Naive thymus-derived CD4-positive, alpha-beta T cell (primary cell): Measurements from ENCODE around the gene CNTRL. TPM values are rescaled to one million over a fixed set of nuclear protein-coding genes. Genes with fewer than 3 reads are reported as not detected.

Experiments used
- ATAC-seq: fragments of 150-1000 bp; cut with Tn5 transposase; 2 replicates; pipeline ENCODE4 v1.10.0; 2021; ENCODE audit warnings: mild to moderate bottlenecking, moderate library complexity
- CTCF ChIA-PET: fragments of 350-600 bp; sonication (Branson Sonifier 250); formaldehyde crosslinking; loops from one replicate; lab custom pipeline; 2021; ENCODE audit warnings: antibody characterized with exemption; lab: Charles Lee
- POLR2A ChIA-PET: fragments of 350-600 bp; sonication (Branson Sonifier 250); formaldehyde crosslinking; loops from one replicate; lab custom pipeline; 2021; ENCODE audit warnings: antibody characterized with exemption, inconsistent platforms; lab: Charles Lee
- DNase-seq, 9 donors: peaks; one replicate each; pipeline versions ENCODE4 v3.0.0 to v3.0.0-alpha.2; 2020 to 2022; ENCODE audit warnings: mixed read lengths in 1 of 9
- H3K27ac ChIP-seq: one replicate; pipeline ENCODE4 v1.7.0; 2013; ENCODE audit warnings: mild to moderate bottlenecking, low read depth, low read length, moderate library complexity
- H3K27me3 ChIP-seq, 2 donors: one replicate each; pipeline ENCODE4 v1.7.0; 2013; ENCODE audit warnings: low read length in 2 of 2, mild to moderate bottlenecking in 2 of 2, moderate library complexity in 2 of 2; ENCODE audit not compliant: control insufficient read depth in 2 of 2, insufficient read depth in 2 of 2
- H3K36me3 ChIP-seq, 3 experiments: 1 replicate in 2 of 3; 2 replicates in 1 of 3; pipeline ENCODE4 v1.7.0; 2013; ENCODE audit warnings: low read length in 3 of 3, mild to moderate bottlenecking in 3 of 3, moderate library complexity in 1 of 3; ENCODE audit not compliant: insufficient read depth in 3 of 3, control insufficient read depth in 2 of 3
- H3K4me1 ChIP-seq, 2 donors: one replicate each; pipeline ENCODE4 v1.7.0; 2013; ENCODE audit warnings: low read length in 2 of 2, mild to moderate bottlenecking in 2 of 2, moderate library complexity in 1 of 2; ENCODE audit not compliant: control insufficient read depth in 2 of 2, insufficient read depth in 2 of 2
- H3K4me3 ChIP-seq: 2 replicates; pipeline ENCODE4 v1.7.0; 2013; ENCODE audit warnings: mild to moderate bottlenecking, low read length
- H3K9me3 ChIP-seq, 3 experiments: 1 replicate in 2 of 3; 2 replicates in 1 of 3; pipeline ENCODE4 v1.7.0; 2013; ENCODE audit warnings: low read length in 3 of 3; ENCODE audit not compliant: control insufficient read depth in 2 of 3
- H3K27ac Mint-ChIP-seq, 9 donors: one replicate each; pipeline ENCODE4 v1.8.0; 2020 to 2022; ENCODE audit warnings: mixed read lengths in 9 of 9, mild to moderate bottlenecking in 8 of 9, moderate library complexity in 5 of 9, inconsistent platforms in 2 of 9
- H3K27me3 Mint-ChIP-seq, 5 donors: one replicate each; pipeline ENCODE4 v1.8.0; 2021 to 2022; ENCODE audit warnings: mixed read lengths in 5 of 5, mild to moderate bottlenecking in 1 of 5
- H3K36me3 Mint-ChIP-seq, 5 donors: one replicate each; pipeline ENCODE4 v1.8.0; 2020 to 2022; ENCODE audit warnings: mixed read lengths in 5 of 5, mild to moderate bottlenecking in 3 of 5, inconsistent platforms in 1 of 5
- H3K4me1 Mint-ChIP-seq, 7 donors: one replicate each; pipeline ENCODE4 v1.8.0; 2020 to 2022; ENCODE audit warnings: mixed read lengths in 7 of 7, mild to moderate bottlenecking in 3 of 7, inconsistent platforms in 1 of 7
- H3K4me3 Mint-ChIP-seq, 10 donors: one replicate each; pipeline ENCODE4 v1.8.0; 2020 to 2022; ENCODE audit warnings: mild to moderate bottlenecking in 10 of 10, mixed read lengths in 10 of 10, moderate library complexity in 6 of 10, inconsistent platforms in 2 of 10
- H3K9me3 Mint-ChIP-seq, 11 donors: one replicate each; pipeline ENCODE4 v1.8.0; 2020 to 2022; ENCODE audit warnings: mixed read lengths in 11 of 11, mild to moderate bottlenecking in 4 of 11, inconsistent platforms in 1 of 11, moderate library complexity in 1 of 11
- intact Hi-C, 2 donors: fragments of 100-400 bp; cut with micrococcal nuclease; formaldehyde crosslinking; loops; one replicate each; pipeline ENCODE4 v1.15.1; 2023
- polyA plus RNA-seq, 2 donors: library from polyadenylated mRNA; unstranded; fragments of 300-500 nt; fragmentation: Illumina TruSeq; gene quantifications; one replicate each; pipeline ENCODE4 v1.2.3, GENCODE V29; 2021
- total RNA-seq, 6 experiments: library from RNA in 5 of 6; stranded (reverse) in 5 of 6; gene quantifications; 1 replicate in 5 of 6; 2 replicates in 1 of 6; pipeline ENCODE4 v1.2.3 and lab custom pipeline; 2021 to 2026

The CNTRL gene
- total and polyA plus RNA-seq, 7 experiments from 2014 or later, result 14.4 to 131 (median 81.6) TPM

DNA sequence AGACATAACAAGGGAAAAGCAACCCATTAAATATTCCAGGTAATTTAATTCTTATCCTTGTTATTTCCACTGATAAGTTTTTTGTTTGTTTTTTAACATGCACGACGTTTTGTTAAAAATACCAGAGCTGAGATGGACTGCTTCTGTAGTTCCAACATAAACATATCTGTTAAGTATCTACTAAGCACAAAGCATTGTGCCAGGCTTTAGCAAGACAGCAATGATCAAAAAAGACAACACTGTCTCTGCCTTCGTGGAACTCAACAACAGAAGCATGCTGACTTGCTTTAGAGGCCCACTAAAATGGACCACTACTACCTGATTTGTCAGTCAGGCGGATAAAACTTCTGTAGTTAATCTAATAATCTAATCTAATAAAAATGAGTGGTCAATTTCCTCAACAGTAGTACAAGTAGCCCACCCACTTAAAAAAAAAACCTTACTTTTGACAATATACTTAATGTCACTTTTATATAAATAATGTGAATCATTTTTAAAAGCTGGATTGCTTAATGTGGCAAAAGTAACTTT is 123.8 kb downstream of the CNTRL start:
- Mint-ChIP-seq H3K27ac (peak overlapping the region in 6 of 9 donors; percentile 30 to 95 (median 69)), H3K36me3 (peaks cover 0 to 5% (median 0%) of the 10 kb centered on the region in 5 donors), H3K4me3 (peak overlapping the region; percentile 16 to 96 (median 91)), H3K27me3 (peaks cover 0 to 3% (median 0%) of the 10 kb centered on the region in 5 donors), H3K4me1 (peaks cover 58 to 80% (median 75%) of the 10 kb centered on the region in 7 donors), H3K9me3 (peaks cover 0 to 5% (median 0%) of the 10 kb centered on the region in 11 donors)
- intact Hi-C loops, result no loop called here
- no peaks in the 10 kb centered on the region for H3K27me3 ChIP-seq
- ChIA-PET CTCF (interaction anchor here (0.8 to 1.0 kb wide), 4 partner anchors 10 to 123 kb away, joined by 3 read pairs; no protein-coding TSS in a partner anchor), POLR2A (interaction anchor here (0.5 to 5.0 kb wide), 3 partner anchors 12 to 1694 kb away, joined by 3 to 45 read pairs (median 13); no protein-coding TSS in a partner anchor)
- peak overlapping the region; percentile 92 for H3K27ac ChIP-seq
- no peak for DNase-seq
- H3K36me3 ChIP-seq, result peaks cover 0 to 4% (median 0%) of the 10 kb centered on the region in 3 experiments
- no peak overlapping the region for H3K4me3 ChIP-seq
- peaks cover 50 to 52% of the 10 kb centered on the region in 2 donors for H3K4me1 ChIP-seq
- ATAC-seq, result no peak
- no peaks in the 10 kb centered on the region for H3K9me3 ChIP-seq

- Histone ChIP-seq H3K4me3 (peak overlapping the region; percentile 67), H3K4me1 (peaks cover 39 to 46% of the 10 kb centered on the region in 2 donors), H3K9me3 (no peaks in the 10 kb centered on the region), H3K27ac (peak overlapping the region; percentile 92), H3K36me3 (peaks cover 0 to 4% (median 0%) of the 10 kb centered on the region in 3 experiments), H3K27me3 (no peaks in the 10 kb centered on the region)
- POLR2A ChIA-PET, result interaction anchor here (0.6 to 5.0 kb wide), 5 partner anchors 13 to 488 kb away, joined by 3 to 45 read pairs (median 9); no protein-coding TSS in a partner anchor
- Mint-ChIP-seq H3K9me3 (peaks cover 0 to 5% (median 0%) of the 10 kb centered on the region in 11 donors), H3K27me3 (peaks cover 0 to 3% (median 0%) of the 10 kb centered on the region in 5 donors), H3K27ac (peak overlapping the region; percentile 83 to 97 (median 91)), H3K4me3 (peak overlapping the region; percentile 79 to 96 (median 92)), H3K4me1 (peaks cover 50 to 72% (median 66%) of the 10 kb centered on the region in 7 donors), H3K36me3 (peaks cover 0 to 9% (median 0%) of the 10 kb centered on the region in 5 donors)
- DNase-seq, result no peak
- CTCF ChIA-PET, result interaction anchor here (0.6 to 1.3 kb wide), 4 partner anchors 9 to 93 kb away, joined by 3 to 5 read pairs (median 4); no protein-coding TSS in a partner anchor
- no peak for ATAC-seq
- intact Hi-C loops, result loop anchor here (1.0 to 5.0 kb wide), 9 partner anchors 15 to 618 kb away; partner anchors contain the start of genes MEGF9 (in 2 of the 2), CDK5RAP2 (in 1 of the 2), PSMD5 (in 1 of the 2) and STOM (in 1 of the 2)
These were observed 125.2 kb downstream of the CNTRL start for GRCh38 chr9:121199921-121200320.

DNA sequence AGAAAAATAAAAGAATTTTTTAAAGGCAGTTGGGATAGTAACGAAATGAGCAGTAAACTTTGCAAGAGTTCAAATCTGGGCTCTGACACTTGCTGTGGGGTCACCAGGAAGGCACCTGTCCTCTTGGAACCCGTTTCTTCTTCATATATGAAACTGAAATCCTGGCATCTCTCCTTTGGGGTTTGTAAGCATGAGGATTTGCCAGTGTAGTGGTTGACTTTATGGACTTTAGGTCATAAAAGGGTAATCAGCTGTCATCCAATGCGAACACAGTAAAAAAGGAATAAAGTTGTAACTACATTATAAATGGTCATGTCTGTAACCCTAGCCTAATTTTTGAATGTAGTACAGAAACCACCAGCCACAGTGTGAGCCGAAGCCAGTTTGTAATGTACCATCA is 125.6 kb downstream of the CNTRL start:
- H3K4me3 ChIP-seq, result peak overlapping the region; percentile 67
- ATAC-seq (no peak), DNase-seq (no peak)
- POLR2A ChIA-PET, result interaction anchor here (0.8 to 5.0 kb wide), 7 partner anchors 8 to 269 kb away, joined by 3 to 45 read pairs (median 9); no protein-coding TSS in a partner anchor
- CTCF ChIA-PET, result interaction anchor here (0.6 to 1.3 kb wide), 4 partner anchors 10 to 354 kb away, joined by 3 to 5 read pairs (median 4); no protein-coding TSS in a partner anchor
- H3K27ac ChIP-seq, result peak overlapping the region; percentile 92
- intact Hi-C loops, result loop anchor here (1.0 to 5.0 kb wide), 9 partner anchors 15 to 618 kb away; partner anchors contain the start of genes MEGF9 (in 2 of the 2), CDK5RAP2 (in 1 of the 2), PSMD5 (in 1 of the 2) and STOM (in 1 of the 2)
- H3K36me3 Mint-ChIP-seq, result peaks cover 0 to 9% (median 0%) of the 10 kb centered on the region in 5 donors
- peaks cover 0 to 3% (median 0%) of the 10 kb centered on the region in 5 donors for H3K27me3 Mint-ChIP-seq
- peaks cover 0 to 4% (median 0%) of the 10 kb centered on the region in 3 experiments for H3K36me3 ChIP-seq
- peaks cover 39 to 45% of the 10 kb centered on the region in 2 donors for H3K4me1 ChIP-seq
- peak overlapping the region; percentile 83 to 97 (median 91) for H3K27ac Mint-ChIP-seq
- no peaks in the 10 kb centered on the region for H3K9me3 ChIP-seq
- H3K9me3 Mint-ChIP-seq, result peaks cover 0 to 5% (median 0%) of the 10 kb centered on the region in 11 donors
- no peaks in the 10 kb centered on the region for H3K27me3 ChIP-seq
- H3K4me1 Mint-ChIP-seq, result peaks cover 45 to 70% (median 62%) of the 10 kb centered on the region in 7 donors
- H3K4me3 Mint-ChIP-seq, result peak overlapping the region; percentile 79 to 96 (median 92)

DNA sequence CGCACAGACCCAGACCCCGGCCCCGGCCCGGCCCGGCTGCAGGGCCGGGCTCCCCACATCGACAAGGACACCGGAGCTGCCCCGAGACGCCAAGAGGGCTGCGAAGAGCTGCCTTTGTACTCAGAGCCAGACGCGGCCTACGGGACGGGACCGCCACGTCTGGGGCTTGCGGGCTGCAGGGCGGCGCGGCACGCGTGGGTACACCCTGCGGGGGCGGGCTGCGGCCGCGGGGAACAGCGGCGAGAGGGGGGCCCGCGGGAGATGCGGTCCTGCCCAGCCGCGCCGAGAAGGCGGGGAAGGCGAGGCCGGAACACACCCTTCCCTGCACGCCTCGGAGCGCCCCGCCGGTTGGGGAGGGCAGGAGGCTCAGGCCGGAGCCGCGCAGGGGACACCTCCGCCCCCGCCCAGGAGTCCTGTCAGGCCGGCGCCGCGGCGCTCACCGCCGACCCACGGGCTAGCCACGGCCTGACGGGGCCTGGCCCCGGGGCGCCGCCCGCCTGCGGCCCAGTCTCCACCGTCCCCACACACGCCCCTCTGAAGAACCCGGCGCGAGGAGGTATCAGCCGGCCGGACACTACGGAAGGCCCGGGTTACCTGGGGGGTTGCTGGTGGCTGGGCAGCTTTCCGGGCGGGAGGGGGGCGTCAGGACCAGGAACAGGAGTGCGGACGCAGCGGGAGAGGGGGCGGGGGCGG is 126.4 kb downstream of the CNTRL start:
- Mint-ChIP-seq H3K9me3 (peaks cover 0 to 5% (median 0%) of the 10 kb centered on the region in 11 donors), H3K4me1 (peaks cover 37 to 62% (median 54%) of the 10 kb centered on the region in 7 donors), H3K27me3 (peaks cover 0 to 3% (median 0%) of the 10 kb centered on the region in 5 donors), H3K4me3 (peak overlapping the region; percentile 79 to 100 (median 94)), H3K36me3 (peaks cover 0 to 9% (median 0%) of the 10 kb centered on the region in 5 donors), H3K27ac (peak overlapping the region; percentile 88 to 98 (median 95))
- ATAC-seq (peak; percentile 15), DNase-seq (peak; percentile 33 to 76 (median 40))
- Histone ChIP-seq H3K9me3 (no peaks in the 10 kb centered on the region), H3K27ac (peak overlapping the region; percentile 92), H3K4me3 (peak overlapping the region; percentile 67), H3K27me3 (no peaks in the 10 kb centered on the region), H3K36me3 (peaks cover 0 to 4% (median 0%) of the 10 kb centered on the region in 3 experiments), H3K4me1 (peaks cover 31 to 40% of the 10 kb centered on the region in 2 donors)
- ChIA-PET POLR2A (interaction anchor here (0.8 to 5.0 kb wide), 15 partner anchors 9 to 408 kb away, joined by 3 to 45 read pairs (median 8); partner anchors contain the start of gene FBXW2), CTCF (interaction anchor here (0.6 to 1.2 kb wide), 4 partner anchors 11 to 355 kb away, joined by 3 to 10 read pairs (median 4); no protein-coding TSS in a partner anchor)
- intact Hi-C loops, result loop anchor here (1.0 to 5.0 kb wide), 12 partner anchors 9 to 619 kb away; partner anchors contain the start of genes MEGF9 (in 2 of the 2), CDK5RAP2 (in 1 of the 2), PSMD5 (in 1 of the 2) and STOM (in 1 of the 2)

DNA sequence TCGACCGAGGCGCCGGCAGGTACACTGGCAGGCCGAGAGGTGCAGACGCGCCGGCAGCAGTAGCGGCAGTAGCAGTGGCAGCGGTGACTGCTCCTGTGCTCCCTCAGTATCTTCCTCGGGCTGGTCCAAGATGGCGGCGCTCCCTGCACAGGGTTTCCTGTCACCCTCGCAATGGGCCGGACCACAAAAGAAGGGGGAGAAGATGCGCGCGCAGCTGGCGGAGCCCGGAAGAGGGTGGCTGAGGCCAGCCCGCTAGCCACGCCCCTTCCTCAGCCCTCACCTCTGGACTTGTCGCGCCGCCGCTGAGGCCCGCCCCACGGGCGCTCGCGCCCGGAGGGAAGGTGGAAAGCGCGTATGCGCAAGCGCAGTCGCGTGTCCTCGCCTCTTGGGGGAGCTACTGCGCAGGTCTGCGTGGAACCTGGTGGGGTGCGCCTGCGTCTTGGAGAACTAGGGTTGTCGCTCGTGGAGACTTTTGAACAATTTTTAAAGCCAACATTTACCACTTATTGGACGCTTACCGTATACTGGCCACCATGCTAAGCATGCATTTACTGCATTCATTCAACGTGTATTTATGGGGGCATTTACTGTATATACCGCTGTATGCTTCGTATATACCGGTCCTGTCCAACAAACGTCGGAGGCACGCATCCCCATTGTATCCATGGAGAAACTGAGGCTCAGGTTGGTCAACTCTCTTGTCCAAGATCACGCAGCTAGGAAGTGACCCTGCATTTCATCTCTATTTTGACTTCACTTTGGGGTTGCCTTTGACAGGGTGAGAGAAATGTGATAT is 127.2 kb downstream of the CNTRL start, which contains the start of gene RAB14:
Gene RAB14, minus strand, starts transcription at position 132 of the 796 bp plus-strand sequence. CDS start 8,457 bp downstream, outside the sequence.
- H3K9me3 Mint-ChIP-seq, result peaks cover 0 to 5% (median 0%) of the 10 kb centered on the region in 11 donors
- DNase-seq (peak; percentile 99 to 100 (median 100)), ATAC-seq (peak; percentile 95)
- ChIA-PET CTCF (interaction anchor here (0.6 to 1.2 kb wide), 3 partner anchors 11 to 167 kb away, joined by 4 to 10 read pairs (median 5); no protein-coding TSS in a partner anchor), POLR2A (interaction anchor here (0.7 to 5.0 kb wide), 15 partner anchors 9 to 409 kb away, joined by 3 to 45 read pairs (median 7); partner anchors contain the start of gene FBXW2)
- peaks cover 0 to 9% (median 0%) of the 10 kb centered on the region in 5 donors for H3K36me3 Mint-ChIP-seq
- peaks cover 0 to 3% (median 0%) of the 10 kb centered on the region in 5 donors for H3K27me3 Mint-ChIP-seq
- peak within 1 kb of the TSS; percentile 79 to 100 (median 94) for H3K4me3 Mint-ChIP-seq
- peak within 1 kb of the TSS; percentile 71 for H3K4me3 ChIP-seq
- peaks cover 0 to 4% (median 0%) of the 10 kb centered on the region in 3 experiments for H3K36me3 ChIP-seq
- peaks cover 24 to 34% of the 10 kb centered on the region in 2 donors for H3K4me1 ChIP-seq
- no peaks in the 10 kb centered on the region for H3K9me3 ChIP-seq
- H3K27ac Mint-ChIP-seq, result peak within 1 kb of the TSS; percentile 88 to 98 (median 95)
- H3K27me3 ChIP-seq, result no peaks in the 10 kb centered on the region
- H3K4me1 Mint-ChIP-seq, result peaks cover 33 to 62% (median 50%) of the 10 kb centered on the region in 7 donors
- intact Hi-C loops, result loop anchor here (1.0 to 5.0 kb wide), 17 partner anchors 10 to 620 kb away; partner anchors contain the start of genes FBXW2 (in 2 of the 2), MEGF9 (in 2 of the 2), STOM (in 2 of the 2) and CDK5RAP2 (in 1 of the 2)
- peak within 1 kb of the TSS; percentile 92 for H3K27ac ChIP-seq
